ENCODE measurements around the gene CCDC74A. TPM values are rescaled to one million over a fixed set of nuclear protein-coding genes. Genes with fewer than 3 reads are reported as not detected.
A peak's percentile ranks its signal among the peaks of the same experiment; 100 is the strongest.
"Not testable (repeated sequence)": the region's sequence is repeated elsewhere in the genome, so short reads cannot be mapped to it uniquely, and the experiment has no call there.

Gene CCDC74A
- total RNA-seq, 2 experiments from 2014 or later = 3.0 to 4.6 TPM

- not testable (repeated sequence) for DNase-seq; H3K27ac Mint-ChIP-seq; H3K36me3 Mint-ChIP-seq; H3K9me3 Mint-ChIP-seq (ENCODE audit: low read depth); H3K27me3 Mint-ChIP-seq
- ATAC-seq = peak; percentile 17
- H3K4me1 Mint-ChIP-seq = peaks cover 20% of the 10 kb centered on the region
- H3K4me3 Mint-ChIP-seq = peak overlapping the region; percentile 58
- CTCF ChIA-PET = interaction anchor here (1.4 to 2.4 kb wide), 2 partner anchors 37 to 115 kb away, joined by 4 to 11 read pairs; partner anchors contain the start of gene MZT2A
Measured at GRCh38 chr2:131528981-131529863, 1.5 kb downstream of the CCDC74A start.

GRCh38 chr2:131529864-131530445 is 2.3 kb downstream of the CCDC74A start:
- not testable (repeated sequence) for ATAC-seq; H3K27me3 Mint-ChIP-seq; DNase-seq; H3K4me3 Mint-ChIP-seq; H3K36me3 Mint-ChIP-seq; H3K27ac Mint-ChIP-seq; H3K9me3 Mint-ChIP-seq (ENCODE audit: low read depth)
- CTCF ChIA-PET = interaction anchor here (1.4 to 2.4 kb wide), 2 partner anchors 37 to 116 kb away, joined by 4 to 11 read pairs; partner anchors contain the start of gene MZT2A
- H3K4me1 Mint-ChIP-seq = peaks cover 20% of the 10 kb centered on the region

GRCh38 chr2:131530626-131531344 is 3.1 kb downstream of the CCDC74A start:
- ATAC-seq; H3K27me3 Mint-ChIP-seq; H3K4me3 Mint-ChIP-seq; H3K36me3 Mint-ChIP-seq; CTCF ChIA-PET; H3K27ac Mint-ChIP-seq; DNase-seq; H3K9me3 Mint-ChIP-seq (ENCODE audit: low read depth): not testable (repeated sequence)
- peaks cover 20% of the 10 kb centered on the region for H3K4me1 Mint-ChIP-seq

- DNase-seq; ATAC-seq; H3K9me3 Mint-ChIP-seq (ENCODE audit: low read depth); H3K27ac Mint-ChIP-seq; H3K4me3 Mint-ChIP-seq; CTCF ChIA-PET; H3K36me3 Mint-ChIP-seq; H3K27me3 Mint-ChIP-seq: not testable (repeated sequence)
- peaks cover 20% of the 10 kb centered on the region for H3K4me1 Mint-ChIP-seq
Measured at GRCh38 chr2:131531547-131532185, 4.0 kb downstream of the CCDC74A start.

- DNase-seq; H3K27me3 Mint-ChIP-seq; H3K36me3 Mint-ChIP-seq; H3K9me3 Mint-ChIP-seq (ENCODE audit: low read depth); H3K27ac Mint-ChIP-seq; ATAC-seq; CTCF ChIA-PET; H3K4me3 Mint-ChIP-seq: not testable (repeated sequence)
- H3K4me1 Mint-ChIP-seq = peaks cover 15% of the 10 kb centered on the region
Measured at GRCh38 chr2:131532723-131533608, 5.3 kb downstream of the CCDC74A start.

GRCh38 chr2:131533609-131534316 is 6.1 kb downstream of the CCDC74A start:
- not testable (repeated sequence) for H3K27ac Mint-ChIP-seq

GRCh38 chr2:131534317-131534672 is 6.6 kb downstream of the CCDC74A start:
- CTCF ChIA-PET; ATAC-seq; H3K27ac Mint-ChIP-seq; H3K9me3 Mint-ChIP-seq (ENCODE audit: low read depth); H3K27me3 Mint-ChIP-seq; DNase-seq; H3K4me1 Mint-ChIP-seq; H3K4me3 Mint-ChIP-seq; H3K36me3 Mint-ChIP-seq: not testable (repeated sequence)

More at GRCh38 chr2:131533609-131534316, 6.1 kb downstream of the CCDC74A start:
- CTCF ChIA-PET; H3K9me3 Mint-ChIP-seq (ENCODE audit: low read depth); H3K4me3 Mint-ChIP-seq; H3K36me3 Mint-ChIP-seq; ATAC-seq; DNase-seq; H3K27me3 Mint-ChIP-seq; H3K4me1 Mint-ChIP-seq: not testable (repeated sequence)

- ATAC-seq; H3K4me1 Mint-ChIP-seq; H3K27me3 Mint-ChIP-seq; H3K9me3 Mint-ChIP-seq (ENCODE audit: low read depth); DNase-seq; H3K36me3 Mint-ChIP-seq; H3K27ac Mint-ChIP-seq; H3K4me3 Mint-ChIP-seq; CTCF ChIA-PET: not testable (repeated sequence)
Measured at GRCh38 chr2:131534965-131535364, 7.3 kb downstream of the CCDC74A start.

GRCh38 chr2:131535526-131535925 is 7.8 kb downstream of the CCDC74A start:
- no peak for ATAC-seq
- DNase-seq = no peak

GRCh38 chr2:131535951-131536826 is 8.5 kb downstream of the CCDC74A start:
- H3K4me3 Mint-ChIP-seq; DNase-seq; ATAC-seq; H3K4me1 Mint-ChIP-seq; CTCF ChIA-PET; H3K27ac Mint-ChIP-seq; H3K9me3 Mint-ChIP-seq (ENCODE audit: low read depth); H3K27me3 Mint-ChIP-seq; H3K36me3 Mint-ChIP-seq: not testable (repeated sequence)

More at GRCh38 chr2:131535526-131535925, 7.8 kb downstream of the CCDC74A start:
- CTCF ChIA-PET = no interaction called here
- no peaks in the 10 kb centered on the region for H3K9me3 Mint-ChIP-seq (ENCODE audit: low read depth)
- no peak overlapping the region for H3K4me3 Mint-ChIP-seq
- no peak overlapping the region for H3K27ac Mint-ChIP-seq
- H3K27me3 Mint-ChIP-seq = peaks cover 7% of the 10 kb centered on the region
- H3K4me1 Mint-ChIP-seq = no peaks in the 10 kb centered on the region
- no peaks in the 10 kb centered on the region for H3K36me3 Mint-ChIP-seq

- DNase-seq; H3K4me3 Mint-ChIP-seq; ATAC-seq; H3K9me3 Mint-ChIP-seq (ENCODE audit: low read depth); H3K27ac Mint-ChIP-seq; CTCF ChIA-PET; H3K4me1 Mint-ChIP-seq; H3K27me3 Mint-ChIP-seq; H3K36me3 Mint-ChIP-seq: not testable (repeated sequence)
Measured at GRCh38 chr2:131536841-131537240, 9.2 kb downstream of the CCDC74A start.
